HG02973 (cell line): Measurements from ENCODE around the gene OR6T1.

ENCODE experiments used
- ATAC-seq: cut with Tn5 transposase; IDR thresholded peaks from one replicate; pipeline ENCODE4 v1.9.1; 2021; ENCODE audit warnings: moderate library complexity; ENCODE audit not compliant: unreplicated experiment

The OR6T1 gene, protein sequence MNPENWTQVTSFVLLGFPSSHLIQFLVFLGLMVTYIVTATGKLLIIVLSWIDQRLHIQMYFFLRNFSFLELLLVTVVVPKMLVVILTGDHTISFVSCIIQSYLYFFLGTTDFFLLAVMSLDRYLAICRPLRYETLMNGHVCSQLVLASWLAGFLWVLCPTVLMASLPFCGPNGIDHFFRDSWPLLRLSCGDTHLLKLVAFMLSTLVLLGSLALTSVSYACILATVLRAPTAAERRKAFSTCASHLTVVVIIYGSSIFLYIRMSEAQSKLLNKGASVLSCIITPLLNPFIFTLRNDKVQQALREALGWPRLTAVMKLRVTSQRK

DNA sequence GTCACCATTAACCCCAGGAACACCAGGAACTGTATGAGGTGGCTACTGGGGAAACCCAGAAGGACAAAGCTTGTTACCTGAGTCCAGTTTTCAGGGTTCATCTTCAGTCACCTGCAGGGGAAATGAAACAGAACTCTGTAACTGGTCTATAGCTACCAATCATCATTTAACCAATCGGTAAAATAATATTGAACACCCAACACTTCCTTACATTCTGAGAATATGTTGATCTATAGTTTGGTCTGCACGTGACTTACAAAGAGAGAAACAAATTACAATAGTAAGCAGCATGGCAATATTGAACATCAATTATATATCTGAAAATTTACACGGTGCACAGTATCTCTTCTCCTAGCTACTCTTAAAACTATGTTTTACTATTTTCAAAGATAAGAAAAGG is at the start of gene OR6T1:
OR6T1 (minus strand) TSS at position 101 of the 400 bp plus-strand sequence; CDS start at position 101, 0 bp downstream.
- ATAC-seq, result no peak

DNA sequence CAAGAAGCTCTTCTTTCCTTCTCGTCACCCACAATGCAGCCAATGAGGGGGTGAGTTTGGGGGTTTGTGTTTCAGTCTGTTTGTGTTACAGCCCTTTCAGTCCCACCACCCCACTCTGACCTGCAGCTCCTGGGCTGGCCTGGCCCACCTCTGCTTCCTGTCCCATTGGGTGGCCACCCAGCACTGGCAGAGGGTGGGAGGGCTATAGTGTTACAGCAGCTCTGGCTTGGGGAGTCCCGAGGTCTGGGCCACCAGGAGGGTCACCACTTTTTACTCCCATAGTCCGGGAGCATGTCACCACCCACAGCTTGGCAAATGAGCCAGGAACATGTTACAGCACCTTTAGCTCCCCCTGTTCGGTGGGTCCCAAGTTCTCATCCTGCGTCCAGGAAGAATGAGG is 35.7 kb upstream of the OR6T1 start:
- no peak for ATAC-seq

DNA sequence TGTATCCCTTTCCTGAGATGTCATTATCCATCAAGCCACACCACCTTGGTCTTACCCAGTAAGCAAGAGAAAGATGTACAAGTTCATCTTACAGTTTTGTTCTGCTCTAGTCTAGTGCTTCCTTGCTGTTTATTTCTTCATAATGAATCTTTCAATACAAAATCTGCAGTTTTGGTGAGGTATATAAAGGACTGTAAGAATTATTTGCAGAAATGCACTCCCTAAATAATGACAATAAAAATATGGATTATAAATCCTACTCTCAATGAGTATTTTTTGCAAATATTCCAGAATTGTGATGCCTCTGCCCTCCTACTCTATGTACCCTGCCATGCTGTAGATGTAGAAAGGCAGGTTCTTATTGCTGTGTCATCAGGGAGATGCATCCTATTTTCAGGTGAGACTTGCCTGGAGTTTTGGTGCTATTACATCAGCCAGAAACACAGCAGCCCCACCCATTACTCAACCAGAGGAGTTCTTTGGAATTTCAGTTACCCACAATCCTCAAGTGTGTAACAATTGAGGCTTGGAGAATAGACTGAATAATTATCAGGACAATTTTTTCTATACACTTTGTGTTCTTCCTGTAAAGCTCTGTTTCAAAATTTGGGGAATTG is 34.2 kb upstream of the OR6T1 start, which contains the start of gene OR10S1:
OR10S1 (minus strand) TSS at position 51 of the 617 bp plus-strand sequence. CDS start 117 bp downstream, outside the sequence.
- no peak for ATAC-seq

DNA sequence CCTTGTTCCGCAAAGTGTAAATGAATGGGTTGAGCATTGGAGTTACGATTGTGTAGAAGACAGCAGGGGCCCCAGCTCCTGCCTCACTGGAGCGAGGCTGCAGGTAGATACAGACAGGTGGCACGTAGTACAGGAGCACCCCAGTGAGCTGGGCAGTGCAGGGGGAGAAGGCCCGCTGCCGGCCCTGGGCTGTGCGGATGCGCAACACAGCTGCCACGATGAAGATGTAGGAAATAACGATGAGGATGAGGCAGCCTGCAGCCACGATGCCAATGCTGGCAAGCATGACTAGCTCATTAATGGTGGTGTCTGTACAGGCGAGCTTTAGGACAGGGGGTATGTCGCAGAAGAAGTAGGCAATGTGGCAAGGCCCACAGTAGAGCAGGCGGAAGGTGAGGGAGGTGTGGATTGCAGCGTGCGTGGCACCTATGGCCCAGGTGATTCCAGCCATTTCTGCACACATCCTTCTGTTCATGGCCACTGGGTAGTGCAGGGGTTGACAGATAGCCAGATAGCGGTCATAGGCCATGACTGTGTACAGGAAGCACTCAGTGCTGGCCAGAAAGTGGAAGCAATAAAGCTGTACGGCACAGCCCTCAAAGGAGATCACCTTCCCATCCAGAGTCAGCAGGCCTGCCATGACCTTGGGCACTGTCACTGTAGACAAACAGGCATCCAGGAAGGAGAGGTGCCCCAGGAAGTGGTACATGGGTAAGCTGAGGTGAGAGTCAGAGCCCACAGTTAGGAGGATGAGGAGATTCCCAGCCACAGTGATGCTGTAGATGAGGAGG is 33.3 kb upstream of the OR6T1 start:
- no peak for ATAC-seq

DNA sequence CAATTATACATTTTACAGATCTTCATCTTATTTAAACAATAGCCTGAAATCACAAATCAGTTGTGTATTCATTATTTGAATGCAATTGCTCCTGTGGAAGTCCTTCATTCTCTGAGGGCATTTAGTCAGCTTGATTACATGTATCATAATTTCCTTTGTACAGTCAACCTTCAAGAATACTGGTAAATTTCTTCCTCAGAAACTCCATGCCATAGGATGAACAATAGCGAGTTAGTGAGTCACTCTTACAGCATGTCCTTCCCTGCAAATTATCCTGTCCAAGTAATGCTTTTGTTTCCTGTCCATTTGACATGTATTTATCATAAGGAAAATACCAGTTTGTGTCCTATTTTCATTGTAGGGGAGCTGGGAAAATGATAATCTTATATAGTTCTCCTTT is 30.2 kb upstream of the OR6T1 start:
- ATAC-seq, result no peak

DNA sequence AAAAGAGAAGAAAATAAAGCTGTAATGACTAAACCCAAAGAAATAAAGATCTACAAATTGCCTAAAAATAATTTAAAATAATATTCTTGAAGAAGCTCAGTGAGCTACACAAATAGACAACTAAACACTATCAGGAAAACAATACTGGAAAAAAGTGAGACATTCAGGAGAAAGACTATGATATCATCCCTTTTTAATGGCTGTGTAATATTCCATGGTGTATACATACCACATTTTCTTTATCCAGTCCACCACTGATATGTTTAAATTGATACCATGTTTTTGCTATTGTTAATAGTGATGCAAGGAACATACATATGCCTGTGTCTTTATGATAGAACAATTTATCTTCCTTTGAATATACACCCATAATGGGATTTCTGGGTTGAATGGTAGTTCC is 13.1 kb upstream of the OR6T1 start:
- no peak for ATAC-seq

DNA sequence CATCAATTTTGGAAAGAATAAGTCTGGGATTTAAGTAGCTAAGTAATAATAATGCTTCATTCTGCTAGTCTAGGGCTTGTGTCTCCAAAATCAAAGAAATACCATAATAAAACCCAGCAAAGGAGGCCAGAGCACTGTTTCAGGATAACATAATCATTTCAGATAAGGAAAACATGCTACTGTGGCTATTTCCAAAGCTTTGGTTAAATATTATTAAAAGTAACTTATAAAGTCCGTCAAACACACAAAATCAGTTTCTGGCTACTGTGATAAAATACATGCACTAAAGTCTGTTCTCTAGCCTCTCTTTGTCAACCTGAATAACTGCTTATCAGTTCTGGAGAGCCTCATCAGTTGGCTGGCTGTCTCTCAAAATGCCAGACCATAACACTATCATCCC is 1.5 kb upstream of the OR6T1 start:
- no peak for ATAC-seq

DNA sequence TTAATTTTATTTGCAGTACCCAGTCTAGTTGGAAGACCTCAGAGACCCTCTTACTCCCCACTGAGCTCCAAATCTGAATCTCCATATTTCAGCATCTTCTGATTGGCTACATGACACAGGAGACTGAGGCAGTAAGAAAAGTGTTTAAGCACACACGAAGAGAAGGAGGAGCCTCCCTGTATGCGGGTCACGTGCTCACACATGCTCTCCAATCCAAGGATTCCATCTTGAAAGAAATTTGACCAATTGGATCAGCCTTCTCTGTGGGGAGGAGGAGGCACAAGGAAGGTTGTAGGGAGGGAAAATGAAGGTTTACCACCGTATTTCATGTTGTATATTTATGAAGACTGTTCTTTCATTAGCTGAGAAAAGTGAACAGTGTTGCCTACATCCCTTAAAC is 1.2 kb downstream of the OR6T1 start:
- no peak for ATAC-seq

DNA sequence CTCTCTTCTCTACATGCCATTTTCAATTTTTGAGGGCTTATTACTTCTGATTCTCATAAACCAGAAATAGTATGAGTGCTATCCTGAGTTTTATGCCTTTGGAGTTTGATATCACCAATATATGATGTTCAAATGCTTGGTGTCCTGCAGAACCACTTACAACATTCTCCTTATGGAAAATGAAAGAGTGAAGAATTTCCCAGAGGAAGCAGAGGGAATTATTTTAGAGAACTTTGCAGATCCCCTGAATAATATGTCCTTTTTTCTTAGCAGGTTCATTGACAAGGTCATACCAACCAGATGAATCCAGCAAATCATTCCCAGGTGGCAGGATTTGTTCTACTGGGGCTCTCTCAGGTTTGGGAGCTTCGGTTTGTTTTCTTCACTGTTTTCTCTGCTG is 4.3 kb downstream of the OR6T1 start, which contains the start of gene OR4D5:
OR4D5 (plus strand) TSS at position 301 of the 400 bp plus-strand sequence; CDS start at position 301, 0 bp downstream.
- no peak for ATAC-seq

DNA sequence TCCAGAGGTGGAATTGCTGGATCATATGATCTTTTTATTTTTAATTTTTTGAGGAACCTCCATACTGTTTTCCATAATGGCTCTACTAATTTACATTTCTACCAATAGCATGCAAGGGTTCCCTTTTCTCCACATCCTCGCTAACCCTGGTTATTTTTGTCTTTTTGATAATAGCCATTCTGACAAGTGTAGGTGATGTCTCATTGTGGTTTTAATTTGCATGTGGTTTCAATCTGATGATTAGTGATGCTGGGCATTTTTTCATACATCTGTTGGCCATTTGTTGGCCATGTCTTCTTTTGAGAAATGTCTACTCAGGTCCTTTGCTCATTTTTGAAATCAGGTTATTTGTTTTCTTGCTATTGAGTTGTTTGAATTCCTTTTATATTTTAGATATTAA is 19.6 kb downstream of the OR6T1 start:
- ATAC-seq, result no peak

DNA sequence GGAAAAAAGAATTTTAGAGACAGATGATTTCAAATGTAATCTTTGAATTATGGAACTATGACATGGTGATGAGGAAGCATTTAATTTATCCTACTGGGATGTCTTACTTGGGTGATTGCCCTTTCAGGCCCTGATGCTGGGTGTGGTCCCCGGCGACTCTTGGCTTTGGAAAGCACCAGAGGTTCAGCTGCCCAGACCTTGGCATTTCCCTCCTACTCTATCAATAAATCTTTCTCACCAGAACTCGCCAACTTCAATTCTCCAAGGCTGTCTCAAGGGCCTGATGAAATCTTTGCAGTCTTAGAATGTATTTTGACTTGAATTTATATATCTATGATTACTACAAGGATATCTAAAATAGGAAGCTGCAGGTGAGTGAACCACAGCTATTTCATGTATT is 22.7 kb downstream of the OR6T1 start:
- no peak for ATAC-seq

DNA sequence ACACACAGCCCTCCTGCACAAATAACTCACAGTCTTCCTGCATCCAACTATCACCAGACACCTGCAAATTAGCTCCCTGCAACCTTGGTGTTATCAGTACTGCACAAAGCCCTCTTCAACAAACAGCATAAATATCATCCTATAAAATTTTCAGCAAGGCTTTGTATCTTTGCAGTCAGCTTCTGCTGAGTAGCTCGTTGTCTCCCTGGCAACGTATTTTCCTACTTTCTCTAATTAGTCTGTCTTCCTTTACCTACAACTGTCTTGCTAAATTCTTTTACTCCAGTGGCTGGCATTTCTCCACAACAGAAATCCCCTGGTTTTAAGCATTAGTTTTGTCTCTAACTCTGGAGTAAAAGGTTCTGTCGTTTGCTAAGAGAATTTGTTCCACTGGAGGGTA is 37.8 kb downstream of the OR6T1 start:
- ATAC-seq, result no peak

DNA sequence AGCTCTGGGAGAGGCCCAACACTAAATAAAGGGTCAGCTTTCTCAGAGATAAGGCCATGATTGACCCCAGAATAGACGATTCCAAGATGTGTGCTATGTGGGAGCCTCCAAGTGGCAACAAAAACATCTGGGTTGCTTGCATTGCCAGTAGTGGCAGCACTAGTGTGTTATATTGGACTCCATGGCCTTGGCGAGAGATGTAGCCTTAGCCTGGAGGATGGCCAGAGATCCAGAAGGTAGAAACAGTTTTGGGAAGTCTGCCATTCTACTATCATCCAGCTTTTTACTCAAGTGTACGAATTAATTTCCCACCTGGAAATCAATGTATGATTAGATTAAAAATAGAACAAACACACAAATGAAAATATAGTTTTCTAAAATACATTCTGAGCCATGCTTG is 38.7 kb downstream of the OR6T1 start:
- ATAC-seq, result no peak

DNA sequence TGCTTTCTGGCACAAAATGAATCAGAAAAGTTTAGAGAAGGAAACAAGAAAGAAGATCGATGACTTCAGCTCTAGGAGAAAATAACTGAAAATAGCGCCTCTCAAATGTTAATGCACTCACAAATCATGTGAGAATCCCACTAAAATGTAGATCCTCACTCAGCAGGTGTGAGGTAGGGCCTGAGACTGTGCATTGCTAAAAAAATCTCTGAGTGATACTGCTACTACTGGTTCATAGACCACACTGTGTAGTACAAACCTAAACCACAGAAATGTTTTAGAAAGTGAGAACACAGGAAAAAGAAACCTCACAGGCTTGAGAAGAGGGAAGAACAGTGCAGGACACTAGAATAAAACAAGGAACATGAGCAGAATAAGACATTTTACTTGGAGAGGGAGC is 39.7 kb downstream of the OR6T1 start:
- peak; percentile 83 for ATAC-seq

DNA sequence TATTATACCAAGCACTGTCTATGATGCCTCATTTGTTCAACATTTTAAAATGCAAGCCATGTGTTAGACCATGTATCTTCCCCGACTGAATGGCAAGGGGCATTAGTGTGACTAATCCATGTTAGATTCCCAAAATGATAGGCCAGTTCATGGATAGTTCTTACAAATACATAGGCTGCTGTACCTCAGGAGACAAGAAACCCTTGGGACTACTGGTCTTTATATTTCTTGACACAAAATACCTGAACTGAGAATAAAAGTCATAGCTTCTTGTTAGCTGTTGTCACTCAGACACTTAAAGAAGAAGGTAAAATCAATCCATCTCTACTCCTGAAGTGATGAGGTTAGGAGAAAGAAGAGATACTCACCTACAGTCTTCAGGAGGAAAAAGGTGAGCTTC is 41.8 kb downstream of the OR6T1 start, which contains the start of gene OR8D4:
OR8D4 (plus strand) TSS at position 301 of the 400 bp plus-strand sequence. CDS start 4,265 bp downstream, outside the sequence.
- no peak for ATAC-seq

DNA sequence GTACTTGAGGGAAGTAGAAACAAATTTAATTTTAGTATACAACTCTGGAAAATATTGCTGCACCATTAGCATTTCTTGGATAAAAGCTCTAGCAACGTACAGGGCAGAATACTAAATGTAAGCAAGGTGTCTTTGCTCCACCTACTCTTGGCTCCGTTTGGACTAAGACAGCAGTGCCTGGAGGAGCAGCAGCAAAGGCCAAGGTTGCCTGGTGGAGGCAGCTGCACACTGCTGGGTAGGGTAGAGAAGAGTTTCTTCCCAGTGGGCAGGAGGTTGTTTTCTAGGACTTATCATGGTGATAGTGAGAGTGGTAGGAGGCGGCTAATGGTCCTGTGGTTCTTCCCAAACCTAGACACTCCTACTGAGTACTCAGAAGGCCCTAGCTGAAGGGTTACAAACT is 43.8 kb downstream of the OR6T1 start:
- no peak for ATAC-seq
